ENCODE measurements around the gene ARL11. TPM values are rescaled to one million over a fixed set of nuclear protein-coding genes. Genes with fewer than 3 reads are reported as not detected.
A peak's percentile ranks its signal among the peaks of the same experiment; 100 is the strongest.
"Not testable (repeated sequence)": the region's sequence is repeated elsewhere in the genome, so short reads cannot be mapped to it uniquely, and the experiment has no call there.

Gene ARL11
- total and polyA plus RNA-seq, 2 donors (not counting 1 experiment from before 2014, with no cell fraction given), result not detected

- Histone ChIP-seq H3K27me3 (ENCODE audit: control insufficient read depth, insufficient read depth, low read length) (no peaks in the 10 kb centered on the region), H3K4me3 (replicated peaks in 1 of 4; ENCODE audit: control extremely low read depth in 1 of 4, insufficient read depth in 1 of 4, low read depth in 3 of 4, low read length in 4 of 4) (no peak overlapping the region), H3K79me2 (ENCODE audit: control insufficient read depth, insufficient read depth, low read length) (peaks cover 16% of the 10 kb centered on the region), H3K4me1 (ENCODE audit: control insufficient read depth, extremely low read depth, insufficient read depth, low read length) (peaks cover 6% of the 10 kb centered on the region), H3K9me3 (ENCODE audit: control insufficient read depth, insufficient read depth, low read depth, low read length) (no peaks in the 10 kb centered on the region), H2AFZ (ENCODE audit: low read length) (no peak overlapping the region), H4K20me1 (ENCODE audit: control insufficient read depth, extremely low read depth, insufficient read depth, low read length) (no peaks in the 10 kb centered on the region), H3K36me3 (ENCODE audit: control insufficient read depth, insufficient read depth, low read length) (no peaks in the 10 kb centered on the region), H3K27ac (ENCODE audit: insufficient read depth, low read length) (no peak overlapping the region), H3K4me2 (ENCODE audit: extremely low read depth, insufficient read depth, low read length) (no peak overlapping the region), H3K9ac (ENCODE audit: insufficient read depth, low read length) (no peak overlapping the region)
- DNase-seq (ENCODE audit: low read depth in 2 of 2), result peak; percentile 30 to 47
- TF ChIP-seq EZH2 (IDR thresholded peaks at IDR 0.05; ENCODE audit: low read length, missing control alignments) (no peak), CTCF (conservative IDR thresholded peaks at IDR 0.05 in 1 of 2, IDR thresholded peaks at IDR 0.05 in 1 of 2; ENCODE audit: low read depth in 1 of 2, low read length in 2 of 2) (no peak)
These were observed 40.9 kb upstream of the ARL11 start for GRCh38 chr13:49587311-49587847.

GRCh38 chr13:49590714-49591113 is 37.6 kb upstream of the ARL11 start:
- not testable (repeated sequence) for DNase-seq (ENCODE audit: low read depth in 2 of 2); H3K9me3 ChIP-seq (ENCODE audit: control insufficient read depth, insufficient read depth, low read depth, low read length); H3K27ac ChIP-seq (ENCODE audit: insufficient read depth, low read length); H3K27me3 ChIP-seq (ENCODE audit: control insufficient read depth, insufficient read depth, low read length); H3K4me3 ChIP-seq (replicated peaks in 1 of 4; ENCODE audit: control extremely low read depth in 1 of 4, insufficient read depth in 1 of 4, low read depth in 3 of 4, low read length in 4 of 4); H3K4me2 ChIP-seq (ENCODE audit: extremely low read depth, insufficient read depth, low read length); H4K20me1 ChIP-seq (ENCODE audit: control insufficient read depth, extremely low read depth, insufficient read depth, low read length); H3K9ac ChIP-seq (ENCODE audit: insufficient read depth, low read length); H3K4me1 ChIP-seq (ENCODE audit: control insufficient read depth, extremely low read depth, insufficient read depth, low read length); H3K36me3 ChIP-seq (ENCODE audit: control insufficient read depth, insufficient read depth, low read length); H3K79me2 ChIP-seq (ENCODE audit: control insufficient read depth, insufficient read depth, low read length); H2AFZ ChIP-seq (ENCODE audit: low read length)

GRCh38 chr13:49593876-49594275 is 34.4 kb upstream of the ARL11 start:
- H2AFZ ChIP-seq (ENCODE audit: low read length); H3K4me2 ChIP-seq (ENCODE audit: extremely low read depth, insufficient read depth, low read length); H3K79me2 ChIP-seq (ENCODE audit: control insufficient read depth, insufficient read depth, low read length); H3K4me1 ChIP-seq (ENCODE audit: control insufficient read depth, extremely low read depth, insufficient read depth, low read length); H3K27me3 ChIP-seq (ENCODE audit: control insufficient read depth, insufficient read depth, low read length); H3K4me3 ChIP-seq (replicated peaks in 1 of 4; ENCODE audit: control extremely low read depth in 1 of 4, insufficient read depth in 1 of 4, low read depth in 3 of 4, low read length in 4 of 4); H3K9me3 ChIP-seq (ENCODE audit: control insufficient read depth, insufficient read depth, low read depth, low read length); DNase-seq (ENCODE audit: low read depth in 2 of 2); H3K9ac ChIP-seq (ENCODE audit: insufficient read depth, low read length); H3K36me3 ChIP-seq (ENCODE audit: control insufficient read depth, insufficient read depth, low read length); H3K27ac ChIP-seq (ENCODE audit: insufficient read depth, low read length); H4K20me1 ChIP-seq (ENCODE audit: control insufficient read depth, extremely low read depth, insufficient read depth, low read length): not testable (repeated sequence)

- no peak overlapping the region for H3K9ac ChIP-seq (ENCODE audit: insufficient read depth, low read length)
- H4K20me1 ChIP-seq (ENCODE audit: control insufficient read depth, extremely low read depth, insufficient read depth, low read length), result no peaks in the 10 kb centered on the region
- no peak overlapping the region for H3K27ac ChIP-seq (ENCODE audit: insufficient read depth, low read length)
- no peak overlapping the region for H2AFZ ChIP-seq (ENCODE audit: low read length)
- H3K4me1 ChIP-seq (ENCODE audit: control insufficient read depth, extremely low read depth, insufficient read depth, low read length), result no peaks in the 10 kb centered on the region
- no peak overlapping the region for H3K4me2 ChIP-seq (ENCODE audit: extremely low read depth, insufficient read depth, low read length)
- no peak overlapping the region for H3K4me3 ChIP-seq (replicated peaks in 1 of 4; ENCODE audit: control extremely low read depth in 1 of 4, insufficient read depth in 1 of 4, low read depth in 3 of 4, low read length in 4 of 4)
- no peaks in the 10 kb centered on the region for H3K36me3 ChIP-seq (ENCODE audit: control insufficient read depth, insufficient read depth, low read length)
- H3K9me3 ChIP-seq (ENCODE audit: control insufficient read depth, insufficient read depth, low read depth, low read length), result no peaks in the 10 kb centered on the region
- no peaks in the 10 kb centered on the region for H3K27me3 ChIP-seq (ENCODE audit: control insufficient read depth, insufficient read depth, low read length)
- TF ChIP-seq EZH2 (IDR thresholded peaks at IDR 0.05; ENCODE audit: low read length, missing control alignments), result no peak
- no peak for TF ChIP-seq CTCF (conservative IDR thresholded peaks at IDR 0.05 in 1 of 2, IDR thresholded peaks at IDR 0.05 in 1 of 2; ENCODE audit: low read depth in 1 of 2, low read length in 2 of 2)
- no peak for DNase-seq (ENCODE audit: low read depth in 2 of 2)
- H3K79me2 ChIP-seq (ENCODE audit: control insufficient read depth, insufficient read depth, low read length), result no peaks in the 10 kb centered on the region
These were observed 33.7 kb upstream of the ARL11 start for GRCh38 chr13:49594576-49594975.
